Gastroesophageal sphincter (tissue), 3 donors: ENCODE measurements around the gene HOXA7.

ENCODE experiments used
- POLR2A ChIP-seq, 2 donors: fragments of 450-650 bp; IDR thresholded peaks; one replicate each; pipeline ENCODE4 v1.6.1; 2017; ENCODE audit warnings: antibody characterized with exemption in 2 of 2, mild to moderate bottlenecking in 2 of 2, moderate library complexity in 1 of 2
- POLR2AphosphoS5 ChIP-seq: sonication (generic); formaldehyde crosslinking; IDR thresholded peaks from one replicate; pipeline ENCODE4 v1.6.1; 2017; ENCODE audit warnings: antibody characterized with exemption
- TF ChIP-seq, protein P1 (sequence below), 4 experiments: fragments of 200-600 bp in 2 of 4; fragments of 450-650 bp in 2 of 4; sonication (generic) in 1 of 4; IDR thresholded peaks; one replicate each; pipeline ENCODE4 v1.5.1; 2017 to 2019; ENCODE audit warnings: antibody characterized with exemption in 4 of 4, mild to moderate bottlenecking in 2 of 4, moderate library complexity in 2 of 4

DNA sequence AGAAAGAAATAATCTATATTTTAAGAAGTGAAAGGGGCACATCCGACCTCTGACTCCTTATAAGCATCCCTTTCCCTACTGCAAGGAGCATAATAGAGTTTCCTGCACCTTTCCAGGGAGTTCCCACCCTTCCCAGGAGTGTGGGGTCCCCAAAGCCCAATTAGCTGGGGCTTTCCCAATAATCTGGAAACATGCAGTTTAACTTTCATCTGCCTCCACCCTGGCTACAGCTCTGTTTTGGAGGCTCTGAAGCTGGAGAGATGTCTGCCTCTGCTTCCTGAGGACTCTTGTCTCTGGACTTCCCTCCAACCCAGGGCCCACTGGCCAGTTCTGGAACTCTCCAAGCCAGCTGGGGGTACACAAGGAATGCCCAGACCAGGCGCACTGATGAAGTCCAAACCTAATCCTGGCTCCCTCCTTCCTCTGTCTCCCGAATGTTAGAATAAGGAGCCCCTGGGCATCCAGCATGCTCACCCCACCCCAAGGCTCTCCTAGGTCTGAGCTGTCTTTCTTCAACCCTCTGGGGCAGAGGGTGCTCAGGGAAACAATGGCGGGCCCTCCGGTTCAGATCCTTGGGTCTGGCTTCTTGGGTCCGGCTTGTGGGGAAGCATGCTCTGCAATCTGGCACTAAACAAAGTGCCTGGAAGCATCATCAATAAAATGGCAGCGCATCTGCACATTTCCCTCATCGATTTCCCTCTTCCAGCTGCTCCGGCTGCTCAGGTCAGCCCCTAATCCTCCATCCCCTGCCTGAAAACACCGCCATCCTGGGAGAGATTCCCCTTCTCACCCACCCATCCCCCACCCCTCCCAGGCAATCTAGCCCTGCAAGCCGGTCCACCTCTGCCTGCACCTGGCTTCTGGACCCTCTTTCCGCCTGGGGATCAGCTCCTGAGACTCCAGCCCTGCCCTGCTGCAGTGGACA lies 39.3 kb downstream of the HOXA7 start:
- TF ChIP-seq, protein P1, sequence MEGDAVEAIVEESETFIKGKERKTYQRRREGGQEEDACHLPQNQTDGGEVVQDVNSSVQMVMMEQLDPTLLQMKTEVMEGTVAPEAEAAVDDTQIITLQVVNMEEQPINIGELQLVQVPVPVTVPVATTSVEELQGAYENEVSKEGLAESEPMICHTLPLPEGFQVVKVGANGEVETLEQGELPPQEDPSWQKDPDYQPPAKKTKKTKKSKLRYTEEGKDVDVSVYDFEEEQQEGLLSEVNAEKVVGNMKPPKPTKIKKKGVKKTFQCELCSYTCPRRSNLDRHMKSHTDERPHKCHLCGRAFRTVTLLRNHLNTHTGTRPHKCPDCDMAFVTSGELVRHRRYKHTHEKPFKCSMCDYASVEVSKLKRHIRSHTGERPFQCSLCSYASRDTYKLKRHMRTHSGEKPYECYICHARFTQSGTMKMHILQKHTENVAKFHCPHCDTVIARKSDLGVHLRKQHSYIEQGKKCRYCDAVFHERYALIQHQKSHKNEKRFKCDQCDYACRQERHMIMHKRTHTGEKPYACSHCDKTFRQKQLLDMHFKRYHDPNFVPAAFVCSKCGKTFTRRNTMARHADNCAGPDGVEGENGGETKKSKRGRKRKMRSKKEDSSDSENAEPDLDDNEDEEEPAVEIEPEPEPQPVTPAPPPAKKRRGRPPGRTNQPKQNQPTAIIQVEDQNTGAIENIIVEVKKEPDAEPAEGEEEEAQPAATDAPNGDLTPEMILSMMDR (IDR thresholded peaks at IDR 0.05) = no peak
- TF ChIP-seq POLR2AphosphoS5 (no peak), POLR2A (IDR thresholded peaks at IDR 0.05) (no peak)
